ENCODE data around the gene TANGO6.
"Not testable (repeated sequence)": the region's sequence is repeated elsewhere in the genome, so short reads cannot be mapped to it uniquely, and the experiment has no call there.

TANGO6 gene

GRCh38 chr16:68972013-68972412 is 128.7 kb downstream of the TANGO6 start:
- DNase-seq (ENCODE audit: low spot score) = no peak

GRCh38 chr16:68972720-68973119 is 129.4 kb downstream of the TANGO6 start:
- no peak for DNase-seq (ENCODE audit: low spot score)

- DNase-seq (ENCODE audit: low spot score) = no peak
These were observed 130.3 kb downstream of the TANGO6 start for GRCh38 chr16:68973611-68974120.

- DNase-seq (ENCODE audit: low spot score) = no peak
These were observed 135.1 kb downstream of the TANGO6 start for GRCh38 chr16:68978303-68978954.

- no peak for DNase-seq (ENCODE audit: low spot score)
These were observed 137.5 kb downstream of the TANGO6 start for GRCh38 chr16:68980695-68981315.

GRCh38 chr16:68981971-68982370 is 138.6 kb downstream of the TANGO6 start:
- no peak for DNase-seq (ENCODE audit: low spot score)

- no peak for DNase-seq (ENCODE audit: low spot score)
These were observed 141.1 kb downstream of the TANGO6 start for GRCh38 chr16:68984467-68984866.

GRCh38 chr16:68985268-68985667 is 141.9 kb downstream of the TANGO6 start:
- no peak for DNase-seq (ENCODE audit: low spot score)

- DNase-seq (ENCODE audit: low spot score) = no peak
These were observed 142.5 kb downstream of the TANGO6 start for GRCh38 chr16:68985855-68986254.

- DNase-seq (ENCODE audit: low spot score) = no peak
These were observed 144.6 kb downstream of the TANGO6 start for GRCh38 chr16:68987734-68988457.

- DNase-seq (ENCODE audit: low spot score) = not testable (repeated sequence)
These were observed 147.0 kb downstream of the TANGO6 start for GRCh38 chr16:68990172-68990845.

GRCh38 chr16:68991075-68991474 is 147.7 kb downstream of the TANGO6 start:
- no peak for DNase-seq (ENCODE audit: low spot score)

- no peak for DNase-seq (ENCODE audit: low spot score)
These were observed 149.2 kb downstream of the TANGO6 start for GRCh38 chr16:68992521-68992920.

GRCh38 chr16:68993456-68993855 is 150.1 kb downstream of the TANGO6 start:
- no peak for DNase-seq (ENCODE audit: low spot score)

- no peak for DNase-seq (ENCODE audit: low spot score)
These were observed 150.6 kb downstream of the TANGO6 start for GRCh38 chr16:68993885-68994284.

- DNase-seq (ENCODE audit: low spot score) = no peak
These were observed 151.0 kb downstream of the TANGO6 start for GRCh38 chr16:68994324-68994723.

GRCh38 chr16:68995011-68995504 is 151.7 kb downstream of the TANGO6 start:
- no peak for DNase-seq (ENCODE audit: low spot score)

GRCh38 chr16:68997564-68997963 is 154.2 kb downstream of the TANGO6 start:
- DNase-seq (ENCODE audit: low spot score) = no peak

- no peak for DNase-seq (ENCODE audit: low spot score)
These were observed 155.8 kb downstream of the TANGO6 start for GRCh38 chr16:68999114-68999513.

- no peak for DNase-seq (ENCODE audit: low spot score)
These were observed 160.2 kb downstream of the TANGO6 start for GRCh38 chr16:69003500-69003899.

GRCh38 chr16:69005641-69006355 is 162.5 kb downstream of the TANGO6 start:
- no peak for DNase-seq (ENCODE audit: low spot score)

GRCh38 chr16:69012906-69013305 is 169.6 kb downstream of the TANGO6 start:
- no peak for DNase-seq (ENCODE audit: low spot score)

Data from hematopoietic multipotent progenitor cell treated with erythropoietin and hydrocortisone succinate and interleukin-3 and kit ligand, for 17 days (in vitro differentiated cells).